ENCODE measurements around the gene KHNYN.
"Not testable (repeated sequence)": the region's sequence is repeated elsewhere in the genome, so short reads cannot be mapped to it uniquely, and the experiment has no call there.

The KHNYN gene

GRCh38 chr14:24441485-24441884 is 11.7 kb downstream of the KHNYN start:
- H3K4me3 ChIP-seq (ENCODE audit: low read depth, low read length): peak overlapping the region; percentile 88
- TF ChIP-seq CTCF (IDR thresholded peaks at IDR 0.05; ENCODE audit: low read depth, low read length): no peak

- H3K4me3 ChIP-seq (ENCODE audit: low read depth, low read length): peak overlapping the region; percentile 88
- TF ChIP-seq CTCF (IDR thresholded peaks at IDR 0.05; ENCODE audit: low read depth, low read length): no peak
Measured at GRCh38 chr14:24441904-24442239, 12.1 kb downstream of the KHNYN start.

GRCh38 chr14:24442240-24443052 is 12.7 kb downstream of the KHNYN start, which contains the start of gene SDR39U1:
TSS of gene SDR39U1 (minus strand) at chr14:24442776. CDS start at chr14:24442769, 7 bp downstream.
- peak within 1 kb of the TSS; percentile 88 for H3K4me3 ChIP-seq (ENCODE audit: low read depth, low read length)
- TF ChIP-seq CTCF (IDR thresholded peaks at IDR 0.05; ENCODE audit: low read depth, low read length): no peak

GRCh38 chr14:24443053-24443665 is 13.4 kb downstream of the KHNYN start:
- no peak for TF ChIP-seq CTCF (IDR thresholded peaks at IDR 0.05; ENCODE audit: low read depth, low read length)
- H3K4me3 ChIP-seq (ENCODE audit: low read depth, low read length): peak overlapping the region; percentile 88

- not testable (repeated sequence) for H3K4me3 ChIP-seq (ENCODE audit: low read depth, low read length)
Measured at GRCh38 chr14:24450828-24451227, 21.1 kb downstream of the KHNYN start.

- H3K4me3 ChIP-seq (ENCODE audit: low read depth, low read length): no peak overlapping the region
- TF ChIP-seq CTCF (IDR thresholded peaks at IDR 0.05; ENCODE audit: low read depth, low read length): no peak
Measured at GRCh38 chr14:24456980-24457379, 27.2 kb downstream of the KHNYN start.

- no peak for TF ChIP-seq CTCF (IDR thresholded peaks at IDR 0.05; ENCODE audit: low read depth, low read length)
- no peak overlapping the region for H3K4me3 ChIP-seq (ENCODE audit: low read depth, low read length)
Measured at GRCh38 chr14:24458736-24459135, 29.0 kb downstream of the KHNYN start.
